ENCODE measurements around the gene VSIG10L. TPM values are rescaled to one million over a fixed set of nuclear protein-coding genes. Genes with fewer than 3 reads are reported as not detected.

VSIG10L gene
- 3.5 TPM in 2 replicates for total RNA-seq
- long read RNA-seq, partial matches to known transcripts, result 1 of 1 reads
- long read RNA-seq, other reads (novel, unspliced or antisense), result 0 of 1 reads

DNA sequence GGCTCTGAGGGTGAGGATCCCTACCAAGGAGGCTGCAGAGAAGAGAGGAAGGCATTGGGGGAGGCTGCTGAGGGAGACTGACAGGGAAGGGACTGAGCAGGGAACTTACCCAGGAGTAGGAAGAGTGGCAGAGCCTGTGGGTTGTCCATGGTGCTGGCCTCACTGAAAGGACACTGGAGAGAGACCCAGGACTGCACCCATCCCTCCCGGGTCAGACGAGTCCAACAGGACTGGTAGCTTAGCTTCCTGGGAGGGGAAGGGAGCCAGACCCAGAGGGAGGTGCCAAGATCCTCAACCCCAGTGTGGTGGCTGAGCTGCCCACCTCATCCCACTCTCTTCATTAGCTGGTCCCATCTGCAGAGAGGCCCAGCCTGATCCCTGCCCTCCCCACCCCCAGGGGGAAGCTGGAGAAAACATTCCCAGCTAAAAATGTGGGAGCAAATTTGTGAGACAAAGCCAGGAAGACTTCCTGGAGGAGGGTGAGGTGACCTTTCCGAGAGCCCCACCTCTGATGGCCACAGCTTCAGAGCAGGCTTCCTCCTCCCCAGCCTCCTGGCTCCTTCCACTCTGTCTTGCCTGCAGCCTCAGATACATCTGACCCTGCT is at the start of gene VSIG10L:
TSS of gene VSIG10L (minus strand) at position 164 of the 605 bp plus-strand sequence. CDS start at position 149, 15 bp downstream.
- Mint-ChIP-seq H3K4me3 (ENCODE audit: unreplicated experiment) (peak within 1 kb of the TSS; percentile 66), H3K27ac (ENCODE audit: unreplicated experiment) (peak within 1 kb of the TSS; percentile 59), H3K4me1 (ENCODE audit: unreplicated experiment) (peaks cover 9% of the 10 kb centered on the region), H3K9me3 (ENCODE audit: unreplicated experiment) (no peaks in the 10 kb centered on the region), H3K36me3 (ENCODE audit: unreplicated experiment) (peaks cover 4% of the 10 kb centered on the region), H3K27me3 (ENCODE audit: unreplicated experiment) (no peaks in the 10 kb centered on the region)
- DNase-seq (ENCODE audit: extremely low spot score, unreplicated experiment), result no peak
- TF ChIP-seq, protein P1, sequence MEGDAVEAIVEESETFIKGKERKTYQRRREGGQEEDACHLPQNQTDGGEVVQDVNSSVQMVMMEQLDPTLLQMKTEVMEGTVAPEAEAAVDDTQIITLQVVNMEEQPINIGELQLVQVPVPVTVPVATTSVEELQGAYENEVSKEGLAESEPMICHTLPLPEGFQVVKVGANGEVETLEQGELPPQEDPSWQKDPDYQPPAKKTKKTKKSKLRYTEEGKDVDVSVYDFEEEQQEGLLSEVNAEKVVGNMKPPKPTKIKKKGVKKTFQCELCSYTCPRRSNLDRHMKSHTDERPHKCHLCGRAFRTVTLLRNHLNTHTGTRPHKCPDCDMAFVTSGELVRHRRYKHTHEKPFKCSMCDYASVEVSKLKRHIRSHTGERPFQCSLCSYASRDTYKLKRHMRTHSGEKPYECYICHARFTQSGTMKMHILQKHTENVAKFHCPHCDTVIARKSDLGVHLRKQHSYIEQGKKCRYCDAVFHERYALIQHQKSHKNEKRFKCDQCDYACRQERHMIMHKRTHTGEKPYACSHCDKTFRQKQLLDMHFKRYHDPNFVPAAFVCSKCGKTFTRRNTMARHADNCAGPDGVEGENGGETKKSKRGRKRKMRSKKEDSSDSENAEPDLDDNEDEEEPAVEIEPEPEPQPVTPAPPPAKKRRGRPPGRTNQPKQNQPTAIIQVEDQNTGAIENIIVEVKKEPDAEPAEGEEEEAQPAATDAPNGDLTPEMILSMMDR (IDR thresholded peaks at IDR 0.05), result no peak

DNA sequence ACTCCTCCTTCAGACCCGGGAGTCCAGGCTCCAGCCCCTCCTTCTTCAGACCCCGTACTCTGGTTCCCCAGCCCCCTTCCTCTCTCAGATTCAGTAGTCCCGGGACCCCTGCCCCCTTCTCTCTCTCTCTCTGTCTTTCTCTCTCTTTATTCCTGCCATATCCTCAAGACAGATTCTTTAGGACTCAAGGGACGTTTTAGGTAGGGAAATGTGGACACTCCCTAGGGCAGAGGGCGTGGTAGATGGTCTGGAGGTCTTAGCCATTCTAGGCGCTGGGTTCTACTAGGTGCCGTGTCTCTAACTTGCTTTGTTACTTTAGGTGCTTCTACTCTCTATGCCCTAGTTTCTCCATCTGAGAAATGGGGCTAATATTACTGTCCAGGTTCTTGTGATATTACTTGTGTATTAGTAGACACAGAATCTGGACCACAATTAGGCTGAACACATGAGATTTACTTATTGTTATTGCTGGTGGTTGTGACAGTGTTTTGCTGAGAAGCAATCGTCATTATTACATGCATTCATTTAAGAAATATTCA is 49.2 kb upstream of the VSIG10L start:
- Mint-ChIP-seq H3K4me3 (ENCODE audit: unreplicated experiment) (no peak overlapping the region), H3K27me3 (ENCODE audit: unreplicated experiment) (no peaks in the 10 kb centered on the region), H3K9me3 (ENCODE audit: unreplicated experiment) (no peaks in the 10 kb centered on the region), H3K4me1 (ENCODE audit: unreplicated experiment) (peaks cover 15% of the 10 kb centered on the region), H3K36me3 (ENCODE audit: unreplicated experiment) (no peaks in the 10 kb centered on the region), H3K27ac (ENCODE audit: unreplicated experiment) (no peak overlapping the region)
- TF ChIP-seq, protein P1 (IDR thresholded peaks at IDR 0.05), result no peak
- DNase-seq (ENCODE audit: extremely low spot score, unreplicated experiment), result no peak

DNA sequence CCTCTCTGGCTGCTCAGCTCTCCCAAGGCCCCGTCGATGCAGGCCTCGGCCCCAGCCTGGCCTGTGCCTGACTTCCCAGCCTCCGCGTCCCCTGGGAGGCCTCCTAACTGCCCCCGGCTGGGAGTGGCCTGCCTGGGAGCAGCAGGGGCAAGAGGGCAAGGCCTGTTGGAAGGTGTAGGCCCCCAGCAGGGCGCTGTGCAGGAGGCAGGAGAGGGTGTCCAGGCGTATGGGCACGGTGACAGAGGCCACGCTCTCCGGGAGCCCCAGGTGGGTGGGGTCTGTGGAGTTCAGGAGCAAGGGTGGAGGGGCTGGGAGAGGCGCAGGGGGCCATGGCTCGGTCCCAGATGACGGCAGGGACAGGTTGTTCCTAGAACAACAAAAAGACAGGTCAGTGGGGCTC is 47.2 kb upstream of the VSIG10L start:
- H3K27me3 Mint-ChIP-seq (ENCODE audit: unreplicated experiment), result no peaks in the 10 kb centered on the region
- TF ChIP-seq, protein P1 (IDR thresholded peaks at IDR 0.05), result no peak
- DNase-seq (ENCODE audit: extremely low spot score, unreplicated experiment), result no peak
- H3K36me3 Mint-ChIP-seq (ENCODE audit: unreplicated experiment), result no peaks in the 10 kb centered on the region
- peaks cover 7% of the 10 kb centered on the region for H3K4me1 Mint-ChIP-seq (ENCODE audit: unreplicated experiment)
- no peaks in the 10 kb centered on the region for H3K9me3 Mint-ChIP-seq (ENCODE audit: unreplicated experiment)
- H3K4me3 Mint-ChIP-seq (ENCODE audit: unreplicated experiment), result no peak overlapping the region
- no peak overlapping the region for H3K27ac Mint-ChIP-seq (ENCODE audit: unreplicated experiment)

DNA sequence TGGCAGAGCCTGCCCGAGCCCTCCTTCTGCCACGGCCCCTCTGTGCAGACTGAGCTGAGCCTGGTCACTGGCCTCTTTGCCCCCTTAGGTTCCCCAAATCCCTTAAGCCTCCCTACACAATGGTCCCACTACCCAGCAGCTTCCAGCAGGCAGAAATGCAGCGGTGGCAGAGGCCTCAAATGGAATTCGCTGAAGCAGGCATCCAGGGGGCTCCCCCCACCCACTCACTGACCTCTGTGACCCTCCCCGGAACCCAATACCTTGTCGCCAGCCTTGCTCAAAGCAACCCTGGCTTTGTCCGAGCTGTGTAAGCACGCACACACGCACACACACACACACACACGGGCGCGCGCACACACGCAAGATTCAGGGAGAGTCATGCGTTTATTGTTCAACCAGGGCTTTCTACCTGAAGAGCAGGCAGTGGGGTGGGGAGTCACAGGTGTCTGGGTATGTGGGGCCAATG is 46.0 kb upstream of the VSIG10L start, which contains the start of gene LIM2:
TSS of gene LIM2 (minus strand) at position 51 of the 466 bp plus-strand sequence. CDS start 531 bp downstream, outside the sequence.
- no peak within 1 kb of the TSS for H3K4me3 Mint-ChIP-seq (ENCODE audit: unreplicated experiment)
- no peak within 1 kb of the TSS for H3K27ac Mint-ChIP-seq (ENCODE audit: unreplicated experiment)
- no peaks in the 10 kb centered on the region for H3K4me1 Mint-ChIP-seq (ENCODE audit: unreplicated experiment)
- TF ChIP-seq, protein P1 (IDR thresholded peaks at IDR 0.05), result no peak
- no peaks in the 10 kb centered on the region for H3K27me3 Mint-ChIP-seq (ENCODE audit: unreplicated experiment)
- H3K36me3 Mint-ChIP-seq (ENCODE audit: unreplicated experiment), result no peaks in the 10 kb centered on the region
- no peaks in the 10 kb centered on the region for H3K9me3 Mint-ChIP-seq (ENCODE audit: unreplicated experiment)
- DNase-seq (ENCODE audit: extremely low spot score, unreplicated experiment), result no peak

DNA sequence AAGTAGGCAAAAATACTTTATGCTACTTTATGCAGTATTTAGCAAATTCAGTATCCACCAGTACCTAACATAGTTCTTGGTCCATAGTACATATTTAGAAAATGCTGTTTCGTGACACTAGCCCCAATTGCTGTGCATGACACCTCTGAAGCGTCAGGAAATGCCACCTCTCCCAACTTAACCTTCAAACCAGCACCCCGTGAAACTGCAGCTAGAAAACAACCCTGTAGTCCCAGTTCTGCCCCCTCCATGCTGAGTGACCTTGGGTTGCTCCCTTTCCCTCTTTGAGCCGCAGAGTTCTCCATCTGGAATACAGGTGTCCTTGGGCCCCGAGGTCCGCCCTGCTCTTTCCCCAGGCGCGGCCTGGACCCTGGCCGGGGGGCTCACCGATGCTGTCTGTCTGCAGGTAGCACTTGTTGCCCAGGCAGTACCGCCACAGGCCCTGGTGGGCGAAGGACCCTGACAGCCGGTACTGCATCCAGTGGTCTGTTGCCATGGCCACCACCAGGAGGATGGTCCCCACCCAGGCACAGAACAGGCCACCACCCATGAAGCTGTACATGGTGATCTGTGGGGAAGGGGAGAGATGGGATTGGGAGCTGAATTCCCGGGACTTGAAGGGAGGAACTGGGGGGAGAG is 45.1 kb upstream of the VSIG10L start:
- no peaks in the 10 kb centered on the region for H3K36me3 Mint-ChIP-seq (ENCODE audit: unreplicated experiment)
- H3K4me3 Mint-ChIP-seq (ENCODE audit: unreplicated experiment), result no peak overlapping the region
- no peaks in the 10 kb centered on the region for H3K27me3 Mint-ChIP-seq (ENCODE audit: unreplicated experiment)
- H3K4me1 Mint-ChIP-seq (ENCODE audit: unreplicated experiment), result no peaks in the 10 kb centered on the region
- H3K27ac Mint-ChIP-seq (ENCODE audit: unreplicated experiment), result no peak overlapping the region
- no peaks in the 10 kb centered on the region for H3K9me3 Mint-ChIP-seq (ENCODE audit: unreplicated experiment)
- TF ChIP-seq, protein P1 (IDR thresholded peaks at IDR 0.05), result no peak
- DNase-seq (ENCODE audit: extremely low spot score, unreplicated experiment), result no peak
